ENCODE measurements around the gene HTR3E.
"Not testable (repeated sequence)": the region's sequence is repeated elsewhere in the genome, so short reads cannot be mapped to it uniquely, and the experiment has no call there.

HTR3E gene

DNA sequence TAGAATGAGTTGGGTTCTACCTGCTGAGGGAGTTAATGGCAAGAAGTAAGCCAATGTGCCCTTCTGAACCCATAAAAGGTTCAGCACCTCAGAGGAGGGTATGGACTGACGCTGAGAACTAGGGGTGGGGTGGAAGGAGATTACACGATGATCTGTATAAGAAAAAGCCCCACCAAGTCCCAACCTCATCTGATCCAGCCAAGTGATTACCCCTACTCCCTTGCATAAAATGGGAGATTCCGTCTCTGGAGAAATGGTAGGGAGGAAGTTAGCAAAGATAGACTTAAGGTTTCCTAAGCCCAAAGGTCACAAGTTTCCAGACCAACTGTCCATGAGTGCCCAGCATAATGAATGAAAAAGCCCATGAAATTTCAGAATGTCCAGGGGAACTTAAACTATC lies 51.2 kb downstream of the HTR3E start:
- Mint-ChIP-seq H3K4me3 (no peak overlapping the region), H3K27ac (ENCODE audit: low read depth) (no peak overlapping the region), H3K4me1 (no peaks in the 10 kb centered on the region), H3K36me3 (ENCODE audit: insufficient read depth) (peaks cover 5% of the 10 kb centered on the region), H3K9me3 (no peaks in the 10 kb centered on the region), H3K27me3 (no peaks in the 10 kb centered on the region)
- ATAC-seq (replicated peaks; ENCODE audit: extremely low read depth, poor library complexity, severe bottlenecking): no peak
- DNase-seq (ENCODE audit: low spot score in 2 of 2): no peak

DNA sequence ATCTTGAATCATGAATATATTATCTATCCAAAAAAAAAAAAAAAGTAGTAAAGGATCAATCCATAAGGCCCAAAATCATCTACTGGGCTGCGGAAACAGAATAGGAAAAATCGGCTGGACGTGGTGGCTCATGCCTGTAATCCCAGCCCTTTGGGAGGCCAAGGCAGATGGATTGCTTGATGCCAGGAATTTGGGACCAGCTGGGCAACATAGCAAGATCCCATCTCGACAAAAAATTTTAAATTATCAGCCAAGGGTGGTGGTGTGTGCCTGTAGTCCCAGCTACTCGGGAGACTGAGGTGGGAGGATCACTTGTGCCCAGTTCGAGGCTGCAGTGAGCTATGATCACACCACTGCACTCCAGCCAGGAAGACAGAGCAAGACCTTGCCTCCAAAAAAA lies 52.3 kb downstream of the HTR3E start:
- H3K36me3 Mint-ChIP-seq (ENCODE audit: insufficient read depth): peaks cover 3% of the 10 kb centered on the region
- no peaks in the 10 kb centered on the region for H3K4me1 Mint-ChIP-seq
- no peak overlapping the region for H3K4me3 Mint-ChIP-seq
- H3K27ac Mint-ChIP-seq (ENCODE audit: low read depth): no peak overlapping the region
- no peaks in the 10 kb centered on the region for H3K9me3 Mint-ChIP-seq
- no peaks in the 10 kb centered on the region for H3K27me3 Mint-ChIP-seq
- no peak for ATAC-seq (replicated peaks; ENCODE audit: extremely low read depth, poor library complexity, severe bottlenecking)
- no peak for DNase-seq (ENCODE audit: low spot score in 2 of 2)

DNA sequence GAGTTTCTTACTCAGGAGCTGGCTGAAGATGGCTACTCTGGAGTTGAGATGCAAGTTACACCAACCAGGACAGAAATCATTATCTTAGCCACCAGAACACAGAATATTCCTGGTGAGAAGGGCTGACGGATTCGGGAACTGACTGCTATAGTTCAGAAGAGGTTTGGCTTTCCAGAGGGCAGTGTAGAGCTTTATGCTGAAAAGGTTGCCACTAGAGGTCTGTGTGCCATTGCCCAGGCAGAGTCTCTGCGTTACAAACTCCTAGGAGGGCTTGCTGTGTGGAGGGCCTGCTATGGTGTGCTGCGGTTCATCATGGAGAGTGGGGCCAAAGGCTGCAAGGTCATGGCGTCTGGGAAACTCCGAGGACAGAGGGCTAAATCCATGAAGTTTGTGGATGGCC lies 52.9 kb downstream of the HTR3E start:
- H3K36me3 Mint-ChIP-seq (ENCODE audit: insufficient read depth); H3K4me1 Mint-ChIP-seq: not testable (repeated sequence)

DNA sequence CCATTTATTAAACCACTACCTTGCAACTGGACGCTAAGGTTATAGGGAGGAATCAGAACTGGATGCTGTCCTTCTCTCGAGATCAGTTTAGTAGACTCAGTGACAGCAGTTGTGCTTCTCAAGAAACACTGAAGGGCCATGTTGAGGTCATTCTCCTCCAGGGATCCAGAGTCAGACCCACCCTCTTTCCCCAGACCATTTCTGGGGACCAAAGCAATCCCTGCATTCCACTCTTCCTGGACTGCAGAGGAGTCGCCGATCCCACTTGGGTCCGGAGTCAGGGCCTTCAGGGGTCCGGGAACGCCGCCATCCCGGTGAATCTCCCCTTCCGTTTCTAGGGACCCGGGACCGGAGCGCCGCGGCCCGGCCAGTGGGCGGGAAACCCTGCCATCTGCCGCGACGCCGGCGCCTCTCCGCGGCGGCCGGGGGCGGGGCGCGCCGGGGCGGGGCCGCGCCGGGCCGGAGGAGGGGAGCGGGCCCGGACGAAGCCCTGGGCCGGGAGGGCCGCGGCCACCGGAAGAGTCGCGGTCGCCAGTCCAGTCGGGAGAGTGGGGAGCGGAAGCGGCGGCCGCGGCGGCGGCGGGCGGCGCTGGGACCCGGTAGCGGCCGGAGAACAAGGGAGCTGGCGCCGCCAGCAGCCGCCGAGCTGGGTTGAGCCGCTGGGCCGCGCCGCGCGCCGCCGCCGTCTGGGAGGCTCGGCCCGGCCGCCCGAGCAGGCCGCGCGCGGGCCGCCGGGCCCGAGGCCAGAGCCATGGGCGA lies 58.2 kb downstream of the HTR3E start, which contains the start of gene DVL3:
DVL3 (plus strand) TSS at position 493 of the 759 bp plus-strand sequence; CDS start at position 752, 259 bp downstream.
- peak within 1 kb of the TSS; percentile 87 for H3K27ac Mint-ChIP-seq (ENCODE audit: low read depth)
- H3K4me3 Mint-ChIP-seq: peak within 1 kb of the TSS; percentile 96
- no peak for DNase-seq (ENCODE audit: low spot score in 2 of 2)
- ATAC-seq (replicated peaks; ENCODE audit: extremely low read depth, poor library complexity, severe bottlenecking): peak; percentile 67
- H3K27me3 Mint-ChIP-seq: no peaks in the 10 kb centered on the region
- H3K36me3 Mint-ChIP-seq (ENCODE audit: insufficient read depth): peaks cover 1% of the 10 kb centered on the region
- H3K4me1 Mint-ChIP-seq: peaks cover 30% of the 10 kb centered on the region
- H3K9me3 Mint-ChIP-seq: no peaks in the 10 kb centered on the region

More for the DNA sequence above, 52.9 kb downstream of the HTR3E start:
- not testable (repeated sequence) for H3K27me3 Mint-ChIP-seq; H3K4me3 Mint-ChIP-seq; DNase-seq (ENCODE audit: low spot score in 2 of 2); H3K9me3 Mint-ChIP-seq; H3K27ac Mint-ChIP-seq (ENCODE audit: low read depth); ATAC-seq (replicated peaks; ENCODE audit: extremely low read depth, poor library complexity, severe bottlenecking)

DNA sequence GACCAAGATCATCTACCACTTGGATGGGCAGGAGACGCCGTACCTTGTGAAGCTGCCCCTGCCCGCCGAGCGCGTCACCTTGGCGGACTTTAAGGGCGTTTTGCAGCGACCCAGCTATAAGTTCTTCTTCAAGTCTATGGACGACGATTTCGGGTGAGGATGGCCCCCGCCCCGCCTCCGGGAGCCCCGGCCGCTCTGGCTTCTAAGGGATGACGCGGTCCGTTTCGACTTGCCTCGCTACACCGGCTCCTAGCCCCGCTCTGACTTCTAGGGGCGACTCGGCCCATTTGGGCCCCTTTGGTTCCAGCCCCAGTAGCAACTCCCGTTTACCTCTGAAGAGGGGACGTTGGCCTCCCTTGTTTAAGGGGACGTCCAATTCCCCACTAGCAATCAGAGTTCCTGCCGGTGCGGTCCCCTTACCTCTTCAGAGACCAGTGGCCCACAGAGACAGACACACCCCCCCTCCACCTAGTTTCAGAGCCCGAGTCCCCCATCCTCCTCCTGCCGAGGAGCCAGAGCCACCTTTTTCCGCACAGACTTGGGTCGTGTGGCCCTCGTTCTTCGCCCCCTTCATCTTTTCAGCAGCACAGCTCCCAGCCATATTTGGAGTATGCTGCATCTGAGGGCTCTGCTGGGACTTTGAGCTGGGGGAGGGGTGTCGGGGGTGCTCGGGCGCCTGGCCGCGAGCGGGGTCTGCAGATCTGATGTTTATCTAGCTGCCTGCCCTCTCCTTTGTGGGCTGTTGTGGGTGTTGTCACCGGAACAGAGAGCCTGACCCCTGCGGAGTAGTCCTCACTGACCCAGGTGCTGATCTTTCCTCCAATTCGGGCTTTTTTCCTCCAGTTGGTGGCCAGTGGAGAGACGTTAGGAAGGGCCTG lies 59.0 kb downstream of the HTR3E start:
- peak; percentile 57 for ATAC-seq (replicated peaks; ENCODE audit: extremely low read depth, poor library complexity, severe bottlenecking)

DNA sequence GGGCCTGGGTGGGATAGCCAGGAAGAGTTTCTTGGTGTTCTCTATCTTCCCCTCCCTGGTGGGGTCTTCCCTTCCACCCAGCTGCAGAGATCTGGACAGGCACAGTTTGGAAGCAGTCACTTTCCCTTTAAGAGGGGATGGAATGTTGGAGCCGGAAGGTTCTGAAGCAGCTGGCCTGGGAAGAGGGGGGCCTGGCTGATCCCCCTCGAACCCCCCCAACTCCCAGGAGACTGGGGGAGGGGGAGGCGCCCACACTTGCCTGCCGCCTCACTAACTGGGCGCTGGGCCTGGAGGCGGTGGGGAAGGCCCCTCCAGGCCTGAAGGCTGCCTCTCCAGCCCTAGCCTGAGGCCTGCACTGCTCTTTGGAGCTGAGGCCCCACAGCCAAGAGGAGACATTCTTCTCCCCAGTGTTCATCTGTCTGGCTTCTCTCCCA lies 59.7 kb downstream of the HTR3E start:
- DNase-seq (ENCODE audit: low spot score in 2 of 2): no peak
- no peak for ATAC-seq (replicated peaks; ENCODE audit: extremely low read depth, poor library complexity, severe bottlenecking)
- Mint-ChIP-seq H3K36me3 (ENCODE audit: insufficient read depth) (peaks cover 6% of the 10 kb centered on the region), H3K4me1 (peaks cover 39% of the 10 kb centered on the region), H3K27ac (ENCODE audit: low read depth) (peak overlapping the region; percentile 87), H3K4me3 (peak overlapping the region; percentile 96), H3K9me3 (no peaks in the 10 kb centered on the region), H3K27me3 (no peaks in the 10 kb centered on the region)

More for the DNA sequence above, 59.0 kb downstream of the HTR3E start:
- no peak for DNase-seq (ENCODE audit: low spot score in 2 of 2)
- Mint-ChIP-seq H3K27me3 (no peaks in the 10 kb centered on the region), H3K4me3 (peak overlapping the region; percentile 96), H3K9me3 (no peaks in the 10 kb centered on the region), H3K27ac (ENCODE audit: low read depth) (peak overlapping the region; percentile 87), H3K36me3 (ENCODE audit: insufficient read depth) (peaks cover 2% of the 10 kb centered on the region), H3K4me1 (peaks cover 36% of the 10 kb centered on the region)
